Measurements from ENCODE around the gene CELF4.
"Not testable (repeated sequence)": the region's sequence is repeated elsewhere in the genome, so short reads cannot be mapped to it uniquely, and the experiment has no call there.

The CELF4 gene

GRCh38 chr18:37358061-37358460, 207.5 kb downstream of the CELF4 start:
- not testable (repeated sequence) for DNase-seq (ENCODE audit: low read depth, low spot score)

- no peak for DNase-seq (ENCODE audit: low read depth, low spot score)
These were observed 209.8 kb downstream of the CELF4 start for GRCh38 chr18:37355772-37356171.

DNA sequence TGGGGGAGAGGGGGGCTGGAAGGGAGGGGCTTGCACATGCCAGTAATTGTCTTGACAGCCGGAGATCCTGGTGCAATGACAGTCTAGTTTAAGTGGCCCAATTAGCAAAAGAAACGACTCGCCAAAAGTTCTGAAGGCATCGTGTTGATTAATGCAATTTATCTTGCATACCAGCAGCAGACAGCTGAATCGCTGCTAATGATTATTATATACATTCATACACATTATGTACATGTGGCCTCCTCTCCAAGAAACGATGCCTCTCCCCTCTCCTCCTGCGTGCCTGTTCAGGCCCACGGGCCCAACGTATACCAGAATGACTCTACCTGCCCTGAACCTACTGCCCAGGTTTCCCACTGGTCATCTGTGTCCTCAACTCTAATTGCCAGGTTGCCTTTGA, 214.5 kb downstream of the CELF4 start:
- DNase-seq (ENCODE audit: low read depth, low spot score): no peak

DNA sequence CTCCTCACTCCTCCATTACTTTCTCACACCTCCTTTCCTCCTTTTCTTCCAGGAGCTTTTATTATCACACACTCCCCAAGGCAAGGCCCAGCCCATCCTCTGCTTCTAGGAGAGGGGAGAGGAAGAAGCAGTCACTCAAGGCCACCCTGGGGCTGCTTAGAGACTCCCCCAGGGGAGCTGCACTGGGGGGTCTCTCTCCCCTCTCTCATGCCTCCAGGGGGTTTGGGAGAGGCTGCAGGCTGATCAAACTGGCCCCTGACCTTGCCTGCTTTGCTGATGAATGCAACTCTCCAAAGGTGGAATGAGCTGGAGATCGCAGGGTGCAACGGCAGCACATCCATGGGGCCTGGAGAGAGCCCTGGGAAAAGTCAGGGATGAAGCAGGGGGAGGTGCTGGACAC, 216.9 kb downstream of the CELF4 start:
- DNase-seq (ENCODE audit: low read depth, low spot score): no peak

- DNase-seq (ENCODE audit: low read depth, low spot score): no peak
These were observed 219.6 kb downstream of the CELF4 start for GRCh38 chr18:37346048-37346447.

DNA sequence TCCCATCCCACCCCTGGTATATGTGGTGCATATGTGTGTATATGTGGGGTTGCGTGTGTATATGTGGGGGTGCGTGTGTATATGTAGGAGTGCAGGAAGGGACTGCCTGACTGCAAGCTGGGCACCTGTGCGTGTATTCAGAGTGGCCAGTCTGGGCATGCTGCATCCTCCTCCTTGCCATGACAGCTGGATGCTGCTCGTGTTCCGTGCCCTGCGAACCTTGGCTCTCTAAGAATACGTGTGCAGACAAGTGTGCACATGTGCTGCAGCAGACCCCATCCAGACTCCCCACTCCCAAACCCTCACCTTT, 222.1 kb downstream of the CELF4 start:
- DNase-seq (ENCODE audit: low read depth, low spot score): no peak

GRCh38 chr18:37341473-37342086, 224.0 kb downstream of the CELF4 start:
- no peak for DNase-seq (ENCODE audit: low read depth, low spot score)

DNA sequence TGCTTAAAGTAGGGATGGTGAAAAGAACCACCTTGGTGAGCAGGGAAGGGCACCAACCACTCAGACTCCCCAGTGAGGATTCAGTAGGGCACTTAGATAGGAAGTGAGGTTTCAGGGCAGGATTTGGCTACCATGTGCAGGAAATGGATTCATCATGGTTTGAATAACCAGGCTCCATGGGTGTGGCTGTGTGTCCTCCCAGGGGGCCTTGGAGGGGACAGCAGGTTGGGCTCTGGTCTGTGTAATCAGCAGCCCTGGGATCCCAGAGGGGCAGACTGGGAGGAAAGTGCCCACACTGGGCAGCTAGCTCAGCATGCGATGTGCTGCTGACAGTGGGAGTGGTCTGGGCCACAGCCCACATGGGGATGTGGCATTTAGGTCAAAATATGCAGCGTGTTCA, 224.6 kb downstream of the CELF4 start:
- no peak for DNase-seq (ENCODE audit: low read depth, low spot score)

- DNase-seq (ENCODE audit: low read depth, low spot score): no peak
These were observed 225.8 kb downstream of the CELF4 start for GRCh38 chr18:37339701-37340215.

DNA sequence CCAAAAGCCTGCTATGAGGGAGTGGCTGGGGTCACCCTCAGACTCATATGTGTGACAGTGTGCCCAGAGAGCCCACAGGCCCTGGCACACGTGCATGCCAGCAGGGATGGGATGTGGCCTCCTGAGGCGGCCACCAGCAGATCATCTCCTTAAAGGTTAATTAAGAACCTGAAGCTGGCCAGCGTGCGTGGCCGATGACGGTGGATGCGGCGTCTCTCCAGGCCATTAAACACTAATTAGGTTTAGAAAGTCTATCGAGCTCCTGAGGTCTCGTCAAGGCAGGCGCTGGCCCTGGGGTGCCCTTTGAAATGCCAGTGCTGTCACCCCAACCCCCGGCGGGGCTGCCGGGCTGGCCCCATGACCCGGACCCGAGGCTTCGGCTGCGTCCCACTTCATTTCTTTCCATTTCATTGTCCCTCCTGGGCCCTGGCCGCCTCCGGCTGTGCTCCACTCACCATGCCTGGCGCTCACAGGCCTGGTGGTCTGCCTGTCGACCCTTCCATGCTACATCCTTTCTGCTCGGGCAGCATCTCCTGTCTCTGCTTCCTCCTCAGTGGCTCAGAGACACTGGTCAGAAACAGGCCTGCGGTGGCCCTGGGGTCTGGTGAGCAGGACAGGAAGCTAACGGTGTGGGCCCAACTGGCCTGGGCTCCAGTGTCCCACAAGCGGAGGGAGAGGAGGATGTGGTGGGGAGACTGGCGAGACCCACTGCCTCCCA, 228.9 kb downstream of the CELF4 start:
- no peak for DNase-seq (ENCODE audit: low read depth, low spot score)

- DNase-seq (ENCODE audit: low read depth, low spot score): no peak
These were observed 230.2 kb downstream of the CELF4 start for GRCh38 chr18:37335409-37335736.

DNA sequence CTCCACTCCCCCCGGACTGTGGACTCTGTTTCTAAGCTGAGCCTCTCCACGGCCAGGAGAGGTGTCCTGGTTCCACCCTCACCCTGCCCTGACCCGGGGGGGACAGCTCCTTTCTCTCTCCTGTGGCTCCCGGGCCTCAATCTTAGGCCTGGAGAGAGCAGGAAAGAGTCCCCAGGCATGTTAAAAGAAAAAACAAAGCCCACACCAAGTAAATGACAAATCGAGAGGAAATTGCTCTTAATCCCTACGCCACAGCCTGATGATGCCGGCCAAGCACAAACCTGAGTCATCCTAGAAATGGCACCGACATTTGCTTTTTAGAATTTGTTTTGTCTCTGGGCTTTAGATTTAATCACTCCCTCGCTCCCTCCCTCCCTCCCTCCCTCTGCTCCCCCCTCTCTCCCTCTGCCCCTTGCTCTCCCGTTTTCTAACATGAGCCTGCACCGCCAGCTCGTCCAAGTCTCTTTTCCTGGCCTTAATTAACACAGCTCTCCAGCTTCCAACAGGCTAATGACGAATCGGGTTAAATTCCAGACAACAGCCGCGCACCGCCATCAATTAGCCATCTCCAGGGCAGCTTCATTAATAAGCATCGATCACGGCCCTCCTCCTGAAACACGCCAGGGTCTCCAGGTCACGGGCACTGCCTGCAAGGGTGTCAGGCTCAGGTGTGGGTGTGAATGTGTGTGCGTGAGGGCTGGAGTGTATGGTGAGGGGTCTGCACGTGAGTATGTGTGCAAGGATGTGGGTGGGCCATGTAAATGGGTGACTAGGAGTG, 230.8 kb downstream of the CELF4 start:
- DNase-seq (ENCODE audit: low read depth, low spot score): no peak

- no peak for DNase-seq (ENCODE audit: low read depth, low spot score)
These were observed 232.8 kb downstream of the CELF4 start for GRCh38 chr18:37332628-37333420.

DNA sequence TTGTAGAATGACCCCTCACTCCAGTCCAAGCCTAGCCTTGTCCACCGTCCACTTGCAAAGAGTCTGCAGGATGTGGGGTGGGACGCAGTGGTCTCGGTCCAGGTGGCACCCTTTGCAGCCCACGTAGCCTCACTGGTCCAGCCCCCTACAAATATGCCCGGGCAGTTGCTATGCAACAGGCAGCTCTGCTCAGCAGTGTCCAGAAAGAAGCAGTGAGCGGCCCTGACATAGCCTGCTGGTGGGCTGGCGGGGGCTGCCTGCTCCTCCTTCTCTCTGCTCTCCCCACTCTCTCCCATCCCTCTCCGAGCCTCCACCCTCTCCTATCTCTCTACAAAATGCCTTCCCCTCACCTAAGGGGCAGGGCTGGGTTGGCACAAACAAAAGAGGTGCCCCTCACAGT, 233.4 kb downstream of the CELF4 start:
- DNase-seq (ENCODE audit: low read depth, low spot score): no peak

- DNase-seq (ENCODE audit: low read depth, low spot score): no peak
These were observed 235.4 kb downstream of the CELF4 start for GRCh38 chr18:37330173-37330572.

DNA sequence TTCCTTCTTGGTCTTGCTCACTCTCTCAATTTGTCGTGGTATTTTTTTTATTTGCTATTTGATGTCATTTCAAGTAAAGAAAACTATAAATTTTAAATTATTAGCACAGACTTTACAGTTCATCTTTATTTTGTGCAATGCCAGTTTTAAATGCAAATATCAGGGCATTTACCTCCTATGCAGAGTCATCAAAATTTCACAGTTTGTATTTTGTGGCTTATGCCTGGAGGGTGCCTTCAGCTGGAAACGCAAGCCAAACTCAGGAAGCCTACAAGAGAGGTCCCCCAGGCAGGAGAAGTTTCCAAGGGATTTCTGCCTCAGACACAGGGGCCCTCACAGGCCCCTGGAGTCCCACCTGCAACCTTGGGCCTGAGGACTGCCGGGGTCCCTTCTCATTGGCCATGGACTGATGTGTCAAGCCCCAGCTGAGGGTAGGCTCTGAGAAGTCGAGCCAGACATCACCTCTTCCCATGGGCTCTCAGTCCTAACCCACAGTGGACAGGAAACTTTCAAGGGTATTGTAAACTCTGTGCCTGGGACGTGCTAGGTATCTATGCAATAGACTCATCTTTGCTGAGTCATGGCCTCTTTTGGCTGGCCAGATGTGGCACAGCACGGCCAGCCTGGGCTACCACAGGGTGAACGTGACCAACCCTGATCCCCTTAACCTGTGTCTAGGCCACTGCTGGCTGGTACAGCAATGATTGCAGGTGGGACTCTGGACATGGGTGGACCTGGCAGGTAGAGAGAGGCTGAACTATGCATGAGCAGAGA, 236.5 kb downstream of the CELF4 start:
- no peak for DNase-seq (ENCODE audit: low read depth, low spot score)

DNA sequence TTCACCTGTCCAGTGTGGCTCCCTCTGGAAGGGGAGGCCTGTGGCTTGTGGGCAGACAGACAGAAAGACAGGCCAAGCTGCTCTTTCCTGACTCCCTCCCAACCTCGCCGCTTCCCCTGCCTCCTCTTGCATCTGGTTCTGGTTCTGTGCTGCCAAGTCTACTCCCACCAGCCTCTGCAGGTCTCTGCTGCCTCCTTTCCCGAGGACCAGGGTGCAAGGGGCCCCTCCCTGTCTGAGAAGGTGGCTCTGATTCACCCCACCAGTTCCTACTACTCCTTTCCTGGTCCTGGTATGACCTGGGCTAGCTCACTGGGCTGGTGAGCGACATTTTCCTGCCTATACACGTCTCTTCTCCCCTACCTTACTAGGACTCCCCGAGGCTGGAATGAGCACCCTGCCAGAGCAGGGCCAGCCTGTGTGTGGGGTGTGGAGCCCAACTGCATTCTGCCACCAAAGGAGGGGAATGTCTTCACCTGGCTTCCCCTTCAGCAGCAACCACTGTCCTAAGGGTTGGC, 238.5 kb downstream of the CELF4 start:
- no peak for DNase-seq (ENCODE audit: low read depth, low spot score)

DNA sequence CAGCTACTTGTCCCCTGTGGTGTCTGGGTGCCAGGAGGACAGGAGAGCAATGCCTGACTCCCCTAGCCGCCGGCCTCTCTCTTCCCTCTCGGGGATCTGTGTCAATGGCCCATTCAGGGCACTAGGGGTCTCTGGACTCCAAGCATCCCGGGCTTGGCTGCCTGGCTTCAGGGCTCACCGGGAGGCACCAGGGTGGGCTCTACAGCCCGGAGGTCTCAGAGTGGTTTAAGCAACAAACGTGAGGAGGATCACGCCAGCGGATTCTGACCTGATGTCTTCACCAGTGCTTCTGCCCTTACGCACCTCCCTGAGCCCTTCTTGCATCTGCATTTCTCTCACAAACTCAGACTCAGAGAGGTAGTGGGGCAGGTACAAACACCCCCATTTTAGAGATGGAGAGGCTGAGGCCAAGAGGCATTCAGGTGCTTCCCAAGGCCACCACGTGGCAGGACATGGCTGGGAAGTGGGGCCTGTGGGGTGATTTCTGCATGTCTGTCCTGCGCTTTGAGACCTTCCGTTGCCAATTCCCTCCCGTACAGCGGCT, 243.0 kb downstream of the CELF4 start:
- DNase-seq (ENCODE audit: low read depth, low spot score): no peak

DNA sequence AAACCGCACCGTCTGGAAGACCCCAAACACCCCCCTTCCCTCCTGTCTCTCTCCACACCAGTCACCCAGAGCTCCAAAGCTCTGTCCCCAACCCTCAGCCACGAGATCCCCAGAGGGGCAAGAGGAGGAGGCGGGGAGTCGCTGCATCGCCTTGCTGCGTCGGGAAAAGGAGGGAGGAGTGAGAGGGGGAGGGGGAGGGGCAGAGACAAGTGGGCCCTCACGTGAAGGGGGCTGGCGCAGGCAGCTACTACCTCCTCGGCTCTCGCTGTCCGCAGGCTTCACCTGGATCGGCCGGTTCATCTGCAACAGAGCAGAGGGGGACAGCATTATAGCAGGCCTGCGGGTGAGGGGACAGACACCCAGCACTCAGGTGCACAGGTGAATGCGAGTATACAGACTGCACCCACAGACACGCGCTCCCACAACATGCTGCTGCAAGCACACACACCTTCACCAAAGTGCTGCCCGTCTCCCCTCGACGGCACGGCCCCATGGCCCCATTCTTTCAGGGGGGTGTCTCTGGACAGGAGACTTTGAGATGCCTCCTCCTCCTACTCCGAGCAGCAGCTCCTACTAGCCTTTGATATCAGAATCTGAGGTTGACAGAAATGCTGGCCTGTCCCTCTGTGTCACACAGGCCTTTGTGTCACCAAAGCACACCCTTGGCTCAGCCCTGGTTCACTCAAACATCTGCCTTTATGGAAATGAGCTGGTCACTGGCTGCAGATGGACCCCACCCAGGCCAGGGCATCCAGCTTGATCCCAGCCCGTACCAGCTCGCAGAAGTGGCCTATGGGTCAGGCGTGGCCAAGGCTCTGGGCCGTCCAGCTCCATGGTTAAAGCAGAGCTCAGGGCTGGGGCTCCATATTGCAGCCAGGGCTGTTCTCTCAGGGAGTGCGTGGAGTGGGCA, 243.8 kb downstream of the CELF4 start:
- DNase-seq (ENCODE audit: low read depth, low spot score): no peak

GRCh38 chr18:37320317-37320716, 245.3 kb downstream of the CELF4 start:
- DNase-seq (ENCODE audit: low read depth, low spot score): no peak

Data from activated naive CD8-positive, alpha-beta T cell treated with anti-CD3 and anti-CD28 coated beads, Interleukin-2, amount 50 U/mL, for 16 hours (primary cell).